ENCODE results near the gene KCTD17. TPM values are rescaled to one million over a fixed set of nuclear protein-coding genes. Genes with fewer than 3 reads are reported as not detected.

The KCTD17 gene
- total RNA-seq, 2 donors from 2014 or later: 26.1 to 31.5 TPM

GRCh38 chr22:37089434-37089833 lies 37.9 kb downstream of the KCTD17 start:
- no peaks in the 10 kb centered on the region for H3K9me3 ChIP-seq (ENCODE audit: control insufficient read depth, low read length, poor library complexity, severe bottlenecking)
- peaks cover under 1% of the 10 kb centered on the region for H3K27me3 Mint-ChIP-seq
- peaks cover 2% of the 10 kb centered on the region for H3K36me3 Mint-ChIP-seq (ENCODE audit: low read depth)
- peaks cover 6% of the 10 kb centered on the region for H3K4me1 Mint-ChIP-seq
- ATAC-seq: no peak
- peak overlapping the region; percentile 80 for H3K27ac Mint-ChIP-seq
- DNase-seq: no peak
- no peak overlapping the region for H3K4me3 Mint-ChIP-seq

- Mint-ChIP-seq H3K4me1 (peaks cover 6% of the 10 kb centered on the region), H3K4me3 (no peak overlapping the region), H3K27ac (no peak overlapping the region), H3K27me3 (peaks cover 10% of the 10 kb centered on the region), H3K36me3 (ENCODE audit: low read depth) (peaks cover 2% of the 10 kb centered on the region)
- ATAC-seq (no peak), DNase-seq (no peak)
- H3K9me3 ChIP-seq (ENCODE audit: control insufficient read depth, low read length, poor library complexity, severe bottlenecking): no peaks in the 10 kb centered on the region
Observed at GRCh38 chr22:37090920-37091695, 39.6 kb downstream of the KCTD17 start.

GRCh38 chr22:37091994-37092393 lies 40.5 kb downstream of the KCTD17 start:
- no peaks in the 10 kb centered on the region for H3K9me3 ChIP-seq (ENCODE audit: control insufficient read depth, low read length, poor library complexity, severe bottlenecking)
- H3K4me3 Mint-ChIP-seq: no peak overlapping the region
- H3K4me1 Mint-ChIP-seq: peaks cover 6% of the 10 kb centered on the region
- DNase-seq (no peak), ATAC-seq (no peak)
- H3K27me3 Mint-ChIP-seq: peaks cover 14% of the 10 kb centered on the region
- H3K36me3 Mint-ChIP-seq (ENCODE audit: low read depth): peaks cover 2% of the 10 kb centered on the region
- H3K27ac Mint-ChIP-seq: no peak overlapping the region

- Mint-ChIP-seq H3K27me3 (peaks cover 16% of the 10 kb centered on the region), H3K4me1 (peaks cover 6% of the 10 kb centered on the region), H3K36me3 (ENCODE audit: low read depth) (peaks cover 2% of the 10 kb centered on the region), H3K4me3 (no peak overlapping the region), H3K27ac (no peak overlapping the region)
- no peaks in the 10 kb centered on the region for H3K9me3 ChIP-seq (ENCODE audit: control insufficient read depth, low read length, poor library complexity, severe bottlenecking)
- no peak for DNase-seq
- ATAC-seq: no peak
Observed at GRCh38 chr22:37092997-37093396, 41.5 kb downstream of the KCTD17 start.

GRCh38 chr22:37094239-37094638 lies 42.7 kb downstream of the KCTD17 start:
- DNase-seq (no peak), ATAC-seq (no peak)
- no peaks in the 10 kb centered on the region for H3K36me3 Mint-ChIP-seq (ENCODE audit: low read depth)
- no peak overlapping the region for H3K4me3 Mint-ChIP-seq
- H3K4me1 Mint-ChIP-seq: peaks cover 4% of the 10 kb centered on the region
- peaks cover 16% of the 10 kb centered on the region for H3K27me3 Mint-ChIP-seq
- H3K27ac Mint-ChIP-seq: no peak overlapping the region
- no peaks in the 10 kb centered on the region for H3K9me3 ChIP-seq (ENCODE audit: control insufficient read depth, low read length, poor library complexity, severe bottlenecking)

- peaks cover 8% of the 10 kb centered on the region for H3K4me1 Mint-ChIP-seq
- peaks cover 16% of the 10 kb centered on the region for H3K27me3 Mint-ChIP-seq
- H3K36me3 Mint-ChIP-seq (ENCODE audit: low read depth): no peaks in the 10 kb centered on the region
- H3K27ac Mint-ChIP-seq: no peak overlapping the region
- H3K4me3 Mint-ChIP-seq: no peak overlapping the region
- DNase-seq (no peak), ATAC-seq (no peak)
- H3K9me3 ChIP-seq (ENCODE audit: control insufficient read depth, low read length, poor library complexity, severe bottlenecking): no peaks in the 10 kb centered on the region
Observed at GRCh38 chr22:37095113-37095512, 43.6 kb downstream of the KCTD17 start.

GRCh38 chr22:37097346-37097745 lies 45.8 kb downstream of the KCTD17 start:
- Mint-ChIP-seq H3K4me1 (peaks cover 18% of the 10 kb centered on the region), H3K36me3 (ENCODE audit: low read depth) (no peaks in the 10 kb centered on the region), H3K4me3 (no peak overlapping the region), H3K27ac (peak overlapping the region; percentile 43), H3K27me3 (peaks cover 16% of the 10 kb centered on the region)
- ATAC-seq (no peak), DNase-seq (no peak)
- H3K9me3 ChIP-seq (ENCODE audit: control insufficient read depth, low read length, poor library complexity, severe bottlenecking): no peaks in the 10 kb centered on the region

- no peaks in the 10 kb centered on the region for H3K9me3 ChIP-seq (ENCODE audit: control insufficient read depth, low read length, poor library complexity, severe bottlenecking)
- no peaks in the 10 kb centered on the region for H3K36me3 Mint-ChIP-seq (ENCODE audit: low read depth)
- no peak for DNase-seq
- H3K27me3 Mint-ChIP-seq: peaks cover 16% of the 10 kb centered on the region
- H3K27ac Mint-ChIP-seq: no peak overlapping the region
- peak overlapping the region; percentile 25 for H3K4me3 Mint-ChIP-seq
- no peak for ATAC-seq
- H3K4me1 Mint-ChIP-seq: peaks cover 18% of the 10 kb centered on the region
Observed at GRCh38 chr22:37098976-37099591, 47.5 kb downstream of the KCTD17 start.

- no peaks in the 10 kb centered on the region for H3K36me3 Mint-ChIP-seq (ENCODE audit: low read depth)
- ATAC-seq (peak; percentile 64), DNase-seq (no peak)
- no peaks in the 10 kb centered on the region for H3K9me3 ChIP-seq (ENCODE audit: control insufficient read depth, low read length, poor library complexity, severe bottlenecking)
- peaks cover 6% of the 10 kb centered on the region for H3K27me3 Mint-ChIP-seq
- peak overlapping the region; percentile 45 for H3K4me3 Mint-ChIP-seq
- H3K4me1 Mint-ChIP-seq: peaks cover 18% of the 10 kb centered on the region
- peak overlapping the region; percentile 89 for H3K27ac Mint-ChIP-seq
Observed at GRCh38 chr22:37100589-37101127, 49.1 kb downstream of the KCTD17 start.

- DNase-seq (no peak), ATAC-seq (peak; percentile 46)
- H3K9me3 ChIP-seq (ENCODE audit: control insufficient read depth, low read length, poor library complexity, severe bottlenecking): no peaks in the 10 kb centered on the region
- Mint-ChIP-seq H3K36me3 (ENCODE audit: low read depth) (no peaks in the 10 kb centered on the region), H3K27ac (peak overlapping the region; percentile 89), H3K4me1 (peaks cover 18% of the 10 kb centered on the region), H3K27me3 (peaks cover 6% of the 10 kb centered on the region), H3K4me3 (no peak overlapping the region)
Observed at GRCh38 chr22:37101311-37102066, 49.9 kb downstream of the KCTD17 start.

- DNase-seq (no peak), ATAC-seq (no peak)
- no peaks in the 10 kb centered on the region for H3K9me3 ChIP-seq (ENCODE audit: control insufficient read depth, low read length, poor library complexity, severe bottlenecking)
- peaks cover 18% of the 10 kb centered on the region for H3K4me1 Mint-ChIP-seq
- no peaks in the 10 kb centered on the region for H3K36me3 Mint-ChIP-seq (ENCODE audit: low read depth)
- no peak overlapping the region for H3K4me3 Mint-ChIP-seq
- H3K27me3 Mint-ChIP-seq: no peaks in the 10 kb centered on the region
- H3K27ac Mint-ChIP-seq: no peak overlapping the region
Observed at GRCh38 chr22:37103151-37103550, 51.6 kb downstream of the KCTD17 start.

GRCh38 chr22:37103656-37104452 lies 52.3 kb downstream of the KCTD17 start:
- no peak for DNase-seq

More at GRCh38 chr22:37103656-37104452, 52.3 kb downstream of the KCTD17 start:
- H3K4me3 Mint-ChIP-seq: no peak overlapping the region
- no peaks in the 10 kb centered on the region for H3K27me3 Mint-ChIP-seq
- H3K27ac Mint-ChIP-seq: peak overlapping the region; percentile 45
- H3K36me3 Mint-ChIP-seq (ENCODE audit: low read depth): no peaks in the 10 kb centered on the region
- no peak for ATAC-seq
- H3K4me1 Mint-ChIP-seq: peaks cover 17% of the 10 kb centered on the region
- no peaks in the 10 kb centered on the region for H3K9me3 ChIP-seq (ENCODE audit: control insufficient read depth, low read length, poor library complexity, severe bottlenecking)

All from T-helper 17 cell (primary cell).